NOMO-1 (cell line): ENCODE measurements around the gene UBD.

Experiments
- DNase-seq, 2 experiments: peaks; one replicate each; lab custom pipeline; 2025; ENCODE audit not compliant: unreplicated experiment in 2 of 2; lab: John Stamatoyannopoulos, UW

The UBD gene

GRCh38 chr6:29524044-29524443 is 35.5 kb downstream of the UBD start:
- DNase-seq: no peak

DNA sequence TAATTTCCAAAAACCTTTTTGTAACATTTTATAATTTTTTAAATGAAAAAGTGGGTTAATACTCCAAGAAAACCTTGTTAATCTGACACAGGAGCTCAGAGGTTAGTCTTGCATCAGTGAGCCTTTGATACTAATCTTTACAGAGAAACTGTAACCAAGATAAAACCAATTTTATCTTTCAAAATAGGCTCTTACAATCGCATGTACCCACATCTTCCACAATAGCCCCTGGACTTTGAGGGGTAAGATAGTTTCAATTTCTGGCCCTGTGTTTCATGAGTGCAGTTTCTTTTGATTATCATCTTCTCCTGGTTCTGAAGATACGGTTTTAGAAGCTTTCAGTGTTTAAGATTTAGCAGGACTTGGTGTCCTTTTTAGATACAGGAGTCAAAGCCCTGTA is 37.3 kb downstream of the UBD start:
- DNase-seq: no peak

GRCh38 chr6:29521006-29521680 is 38.4 kb downstream of the UBD start:
- no peak for DNase-seq

DNA sequence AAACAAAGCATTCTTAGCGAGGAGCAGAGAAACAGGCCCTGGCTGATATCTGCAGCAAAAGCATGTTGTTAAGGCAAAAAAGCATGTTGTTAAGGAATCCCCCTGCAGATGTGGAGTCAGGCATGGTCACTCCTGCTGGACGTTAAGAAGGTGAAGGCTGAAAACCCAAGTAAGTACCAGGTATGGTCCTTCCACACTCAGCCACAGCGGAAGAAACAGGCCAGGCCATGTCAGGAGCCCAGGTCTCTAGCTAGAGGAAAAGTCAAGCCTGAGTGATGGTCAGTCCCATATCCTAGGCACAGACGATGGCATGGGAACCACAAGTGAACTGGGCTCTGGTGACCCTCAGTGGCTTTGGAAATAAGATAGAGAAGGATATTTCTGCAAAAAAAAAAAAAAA is 39.3 kb downstream of the UBD start:
- no peak for DNase-seq

- DNase-seq: no peak
These were observed 40.1 kb downstream of the UBD start for GRCh38 chr6:29519291-29520010.

GRCh38 chr6:29517728-29518440 is 41.6 kb downstream of the UBD start:
- no peak for DNase-seq

GRCh38 chr6:29517245-29517644 is 42.3 kb downstream of the UBD start:
- DNase-seq: no peak

- DNase-seq: peak in 1 of 2 experiments; percentile 8
These were observed 43.4 kb downstream of the UBD start for GRCh38 chr6:29516108-29516507.

DNA sequence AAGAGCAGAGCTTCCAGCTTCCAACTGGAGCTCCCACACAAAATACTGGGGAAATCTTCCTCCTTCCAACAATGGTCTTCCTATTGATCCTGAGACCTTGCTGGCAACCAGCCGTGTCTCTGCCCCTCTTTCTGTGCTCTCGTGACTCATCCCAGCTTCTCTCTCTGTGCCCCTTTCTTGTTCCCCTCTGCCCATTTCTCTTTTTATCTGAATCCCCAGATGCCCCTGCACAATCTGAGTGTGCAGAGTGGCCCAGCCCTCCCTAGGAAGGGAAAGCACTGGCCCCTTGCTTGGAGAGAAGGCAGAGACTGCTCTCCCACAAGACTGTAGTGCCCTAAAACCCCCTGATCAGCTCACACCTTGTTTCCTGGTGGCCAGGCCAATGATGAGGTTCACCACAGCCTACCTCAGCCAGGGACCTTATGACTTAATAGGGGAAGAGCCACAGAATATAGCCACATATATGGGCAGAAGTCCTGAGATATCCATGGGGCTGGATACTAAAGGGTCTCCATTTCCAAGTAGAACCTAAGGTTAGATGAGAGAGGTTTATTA is 48.7 kb downstream of the UBD start:
- DNase-seq: no peak

- no peak for DNase-seq
These were observed 49.3 kb downstream of the UBD start for GRCh38 chr6:29510202-29510601.

GRCh38 chr6:29509711-29510110 is 49.8 kb downstream of the UBD start:
- DNase-seq: no peak

DNA sequence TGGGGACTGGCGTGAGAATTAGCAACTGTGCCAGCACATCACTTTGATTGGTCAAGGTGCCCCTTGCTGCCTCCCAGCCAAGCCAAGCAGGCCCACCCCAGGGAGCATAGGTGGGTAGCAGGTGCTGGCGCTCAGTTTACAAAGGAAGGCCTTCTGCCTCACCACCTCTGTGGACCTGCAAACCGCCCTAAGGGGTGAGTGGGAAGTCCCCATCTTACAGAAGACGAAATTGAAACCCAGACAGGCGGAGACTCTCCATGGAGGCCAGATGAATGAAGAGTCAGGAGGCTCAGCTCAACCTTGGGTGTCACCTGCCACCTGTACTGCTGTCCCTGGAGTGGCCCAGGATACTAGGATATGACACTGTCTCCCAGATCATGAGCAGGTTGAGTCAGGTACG is 50.3 kb downstream of the UBD start:
- DNase-seq: no peak

- DNase-seq: no peak
These were observed 52.2 kb downstream of the UBD start for GRCh38 chr6:29507319-29507718.

DNA sequence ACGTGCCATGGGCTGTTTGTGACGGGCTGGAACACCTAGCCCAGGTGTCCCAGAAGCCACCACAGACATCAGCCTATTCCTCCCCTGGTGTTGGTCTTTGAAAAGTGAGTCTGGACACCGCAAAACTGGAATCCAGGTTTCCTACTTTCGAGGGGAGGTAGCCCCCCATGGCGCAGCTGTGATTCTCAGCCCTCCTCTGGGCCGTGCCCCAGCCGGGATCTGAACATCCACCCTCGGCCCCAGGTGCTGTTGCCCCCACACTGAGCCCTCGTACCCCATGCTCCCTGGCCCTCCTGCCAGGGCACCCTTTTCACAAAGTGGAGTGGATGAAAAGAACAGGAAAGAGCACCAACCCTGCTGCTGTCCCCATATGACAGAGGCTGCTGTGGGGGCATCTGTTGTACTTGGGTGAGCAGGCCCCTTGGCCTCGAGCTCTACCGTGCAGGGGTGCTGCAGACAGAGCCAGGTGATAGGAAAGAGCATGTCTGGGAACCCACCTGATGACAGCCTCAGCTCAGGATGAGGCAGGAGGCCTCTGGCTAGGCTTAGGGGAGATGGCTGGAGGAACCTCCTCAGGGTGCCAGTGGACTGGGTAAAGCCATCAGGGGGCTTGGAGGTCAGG is 53.0 kb downstream of the UBD start:
- no peak for DNase-seq

GRCh38 chr6:29505808-29506207 is 53.7 kb downstream of the UBD start:
- DNase-seq: no peak
